GM13976 (cell line): ENCODE data around the gene PPM1G.

ENCODE experiments used
- DNase-seq: peaks from one replicate; pipeline ENCODE4 v3.0.0; 2012; ENCODE audit warnings: low spot score
- in situ Hi-C: fragments of 300-500 bp; cut with MboI; formaldehyde crosslinking; loops from one replicate; pipeline ENCODE4 v1.12.0; 2022; ENCODE audit warnings: low sequenced_read_pairs, mixed read lengths, inconsistent platforms; ENCODE audit not compliant: unreplicated experiment
- TF ChIP-seq, protein P1 (sequence below): IDR thresholded peaks from 2 replicates; pipeline ENCODE4 v1.5.1; 2012; ENCODE audit warnings: borderline replicate concordance, mild to moderate bottlenecking; ENCODE audit not compliant: insufficient read depth; ENCODE audit errors: extremely low read depth, missing control alignments, control extremely low read depth

The PPM1G gene

DNA sequence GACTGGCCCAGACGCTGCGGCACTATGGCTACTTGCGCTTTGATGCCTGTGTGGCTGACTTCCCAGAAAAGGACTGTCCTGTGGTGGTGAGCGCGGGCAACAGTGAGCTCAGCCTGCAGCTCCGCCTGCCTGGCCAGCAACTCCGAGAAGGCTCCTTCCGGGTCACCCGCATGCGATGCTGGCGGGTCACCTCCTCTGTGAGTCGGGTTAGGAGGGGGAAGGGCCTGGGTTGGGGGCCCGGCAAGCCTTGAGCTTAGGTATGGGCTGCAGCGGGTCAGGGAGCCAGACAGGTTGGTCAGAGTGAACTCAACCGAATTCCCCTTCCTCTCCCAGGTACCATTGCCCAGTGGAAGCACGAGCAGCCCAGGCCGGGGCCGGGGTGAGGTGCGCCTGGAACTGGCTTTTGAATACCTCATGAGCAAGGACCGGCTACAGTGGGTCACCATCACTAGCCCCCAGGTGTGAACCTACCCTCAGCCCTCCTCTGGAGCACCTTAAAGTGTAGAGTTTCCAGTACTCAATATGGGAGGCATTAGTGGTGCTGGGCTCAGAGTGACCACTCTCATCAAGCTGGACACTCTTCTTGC, 33.8 kb downstream of the PPM1G start:
- TF ChIP-seq, protein P1, sequence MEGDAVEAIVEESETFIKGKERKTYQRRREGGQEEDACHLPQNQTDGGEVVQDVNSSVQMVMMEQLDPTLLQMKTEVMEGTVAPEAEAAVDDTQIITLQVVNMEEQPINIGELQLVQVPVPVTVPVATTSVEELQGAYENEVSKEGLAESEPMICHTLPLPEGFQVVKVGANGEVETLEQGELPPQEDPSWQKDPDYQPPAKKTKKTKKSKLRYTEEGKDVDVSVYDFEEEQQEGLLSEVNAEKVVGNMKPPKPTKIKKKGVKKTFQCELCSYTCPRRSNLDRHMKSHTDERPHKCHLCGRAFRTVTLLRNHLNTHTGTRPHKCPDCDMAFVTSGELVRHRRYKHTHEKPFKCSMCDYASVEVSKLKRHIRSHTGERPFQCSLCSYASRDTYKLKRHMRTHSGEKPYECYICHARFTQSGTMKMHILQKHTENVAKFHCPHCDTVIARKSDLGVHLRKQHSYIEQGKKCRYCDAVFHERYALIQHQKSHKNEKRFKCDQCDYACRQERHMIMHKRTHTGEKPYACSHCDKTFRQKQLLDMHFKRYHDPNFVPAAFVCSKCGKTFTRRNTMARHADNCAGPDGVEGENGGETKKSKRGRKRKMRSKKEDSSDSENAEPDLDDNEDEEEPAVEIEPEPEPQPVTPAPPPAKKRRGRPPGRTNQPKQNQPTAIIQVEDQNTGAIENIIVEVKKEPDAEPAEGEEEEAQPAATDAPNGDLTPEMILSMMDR, result no peak
- in situ Hi-C loops, result no loop called here
- no peak for DNase-seq

DNA sequence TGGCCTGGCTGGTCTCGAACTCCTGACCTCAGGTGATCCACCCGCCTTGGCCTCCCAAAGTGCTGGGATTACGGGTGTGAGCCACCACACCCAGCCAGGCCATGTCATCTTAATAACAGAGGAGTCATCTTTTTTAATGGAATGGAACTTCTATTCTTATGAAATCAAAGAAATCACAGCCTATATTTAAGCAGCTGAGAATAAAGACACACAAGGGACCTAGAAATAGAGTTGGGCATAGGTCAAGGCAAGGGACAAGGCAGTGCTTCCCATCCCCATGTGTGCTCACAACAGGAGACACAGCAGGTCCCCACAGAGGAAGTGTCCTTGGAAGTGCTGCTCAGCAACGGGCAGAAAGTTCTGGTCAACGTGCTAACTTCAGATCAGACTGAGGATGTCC, 35.8 kb downstream of the PPM1G start:
- in situ Hi-C loops, result no loop called here

DNA sequence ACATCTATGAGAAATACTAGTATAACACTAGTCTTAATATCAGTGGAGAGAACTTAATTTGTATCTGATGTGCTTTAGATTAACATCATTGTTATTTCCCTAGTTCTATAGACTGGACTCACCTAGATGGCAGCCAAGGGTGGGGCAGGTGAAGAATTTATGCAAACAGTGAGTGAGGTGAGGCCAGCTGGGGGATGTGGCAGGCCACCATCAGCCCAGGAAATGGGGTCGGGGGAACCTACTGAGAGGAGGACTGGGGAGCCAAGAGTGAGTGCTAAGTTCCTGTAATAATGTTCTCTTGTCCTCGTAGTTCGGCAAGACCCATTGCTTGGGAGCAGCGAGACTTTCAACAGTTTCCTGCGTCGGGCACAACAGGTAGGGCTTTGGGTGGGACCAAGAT, 36.5 kb downstream of the PPM1G start:
- no peak for DNase-seq
- TF ChIP-seq, protein P1, result no peak
- in situ Hi-C loops, result no loop called here

More for the DNA sequence above, 35.8 kb downstream of the PPM1G start:
- TF ChIP-seq, protein P1, result no peak
- no peak for DNase-seq

GRCh38 chr2:27370816-27371620, 38.4 kb downstream of the PPM1G start:
- TF ChIP-seq, protein P1, result no peak
- in situ Hi-C loops, result no loop called here
- DNase-seq, result peak; percentile 47

DNA sequence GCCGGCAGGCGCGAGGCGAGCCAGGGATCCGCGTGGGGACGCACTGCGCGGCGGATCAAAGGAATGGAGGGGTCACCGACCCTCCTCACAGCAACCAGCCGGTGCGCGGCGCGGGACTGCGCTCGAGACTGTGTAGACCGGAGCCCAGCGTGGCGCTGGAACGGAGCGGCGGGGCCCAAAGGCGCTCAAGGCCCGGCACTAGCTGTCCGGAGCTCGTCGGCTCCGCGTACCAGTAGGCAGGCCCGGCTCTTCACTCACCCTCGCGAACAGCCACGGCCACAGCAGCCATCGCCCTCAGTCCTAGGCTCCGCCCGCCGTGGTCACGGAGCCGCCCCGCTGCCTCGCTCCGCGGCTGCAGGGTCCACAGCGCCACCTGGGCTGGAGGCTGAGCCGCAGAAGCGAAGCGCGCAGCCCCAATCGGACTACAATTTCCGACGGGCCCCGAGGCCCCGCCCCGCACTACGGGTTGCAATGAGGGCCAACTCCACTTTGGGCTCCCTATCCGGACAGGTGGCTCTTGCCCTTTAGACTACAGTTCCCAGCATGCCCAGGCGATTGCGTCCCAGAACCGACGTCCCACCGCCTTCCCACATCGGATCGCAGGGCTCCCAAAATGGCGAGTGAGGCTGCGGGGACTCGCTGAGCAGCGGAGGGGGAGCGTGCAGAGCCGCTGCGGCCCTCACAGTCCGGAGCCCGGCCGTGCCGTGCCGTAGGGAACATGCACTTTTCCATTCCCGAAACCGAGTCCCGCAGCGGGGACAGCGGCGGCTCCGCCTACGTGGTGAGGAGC, 39.2 kb downstream of the PPM1G start, which contains the start of the genes EIF2B4 and SNX17:
Gene EIF2B4 (minus strand): TSS at position 313 of the 790 bp plus-strand sequence. CDS start 24 bp downstream, at position 289.
Gene SNX17 (plus strand): TSS at position 591 of the 790 bp plus-strand sequence. CDS start 128 bp downstream, at position 719.
- TF ChIP-seq, protein P1, result peak; percentile 99
- in situ Hi-C loops, result no loop called here
- DNase-seq, result peak; percentile 96

GRCh38 chr2:27369471-27370025, 39.8 kb downstream of the PPM1G start:
- in situ Hi-C loops, result no loop called here
- TF ChIP-seq, protein P1, result no peak
- DNase-seq, result no peak
